ENCODE data around the gene PTPRE.

Gene PTPRE

GRCh38 chr10:128024426-128024825, 117.5 kb downstream of the PTPRE start:
- no peak overlapping the region for H3K27ac ChIP-seq
- TF ChIP-seq CTCF (conservative IDR thresholded peaks at IDR 0.05): no peak
- TF ChIP-seq ZFX (IDR thresholded peaks at IDR 0.05): no peak

DNA sequence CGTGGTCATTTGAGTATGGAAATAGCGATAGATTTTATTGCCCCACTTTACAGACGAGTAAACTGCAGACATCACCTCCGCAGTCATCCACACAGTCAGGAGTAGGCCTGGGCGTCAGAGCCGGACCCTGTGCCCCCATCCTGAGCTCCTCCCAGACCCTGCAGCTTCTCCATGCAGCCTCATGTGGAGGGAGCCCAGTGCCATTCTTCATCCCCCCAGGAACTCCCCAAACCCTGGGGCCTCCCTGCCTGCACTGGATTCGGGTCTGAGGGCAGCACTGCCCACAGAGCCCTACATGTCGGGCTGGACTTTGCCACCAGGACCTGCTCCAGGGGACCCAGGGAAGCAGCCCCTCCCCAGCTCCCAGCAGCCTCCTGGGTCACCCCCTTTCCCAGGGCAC, 118.5 kb downstream of the PTPRE start:
- H3K27ac ChIP-seq: no peak overlapping the region
- no peak for TF ChIP-seq CTCF (conservative IDR thresholded peaks at IDR 0.05)
- TF ChIP-seq ZFX (IDR thresholded peaks at IDR 0.05): no peak

GRCh38 chr10:128025951-128026350, 119.0 kb downstream of the PTPRE start:
- no peak overlapping the region for H3K27ac ChIP-seq
- TF ChIP-seq ZFX (IDR thresholded peaks at IDR 0.05) (no peak), CTCF (conservative IDR thresholded peaks at IDR 0.05) (no peak)

GRCh38 chr10:128026615-128027300, 119.9 kb downstream of the PTPRE start:
- TF ChIP-seq CTCF (conservative IDR thresholded peaks at IDR 0.05) (no peak), ZFX (IDR thresholded peaks at IDR 0.05) (no peak)

GRCh38 chr10:128027306-128027705, 120.4 kb downstream of the PTPRE start:
- no peak for TF ChIP-seq CTCF (conservative IDR thresholded peaks at IDR 0.05)
- no peak for TF ChIP-seq ZFX (IDR thresholded peaks at IDR 0.05)
- H3K27ac ChIP-seq: no peak overlapping the region

More at GRCh38 chr10:128026615-128027300, 119.9 kb downstream of the PTPRE start:
- H3K27ac ChIP-seq: no peak overlapping the region

DNA sequence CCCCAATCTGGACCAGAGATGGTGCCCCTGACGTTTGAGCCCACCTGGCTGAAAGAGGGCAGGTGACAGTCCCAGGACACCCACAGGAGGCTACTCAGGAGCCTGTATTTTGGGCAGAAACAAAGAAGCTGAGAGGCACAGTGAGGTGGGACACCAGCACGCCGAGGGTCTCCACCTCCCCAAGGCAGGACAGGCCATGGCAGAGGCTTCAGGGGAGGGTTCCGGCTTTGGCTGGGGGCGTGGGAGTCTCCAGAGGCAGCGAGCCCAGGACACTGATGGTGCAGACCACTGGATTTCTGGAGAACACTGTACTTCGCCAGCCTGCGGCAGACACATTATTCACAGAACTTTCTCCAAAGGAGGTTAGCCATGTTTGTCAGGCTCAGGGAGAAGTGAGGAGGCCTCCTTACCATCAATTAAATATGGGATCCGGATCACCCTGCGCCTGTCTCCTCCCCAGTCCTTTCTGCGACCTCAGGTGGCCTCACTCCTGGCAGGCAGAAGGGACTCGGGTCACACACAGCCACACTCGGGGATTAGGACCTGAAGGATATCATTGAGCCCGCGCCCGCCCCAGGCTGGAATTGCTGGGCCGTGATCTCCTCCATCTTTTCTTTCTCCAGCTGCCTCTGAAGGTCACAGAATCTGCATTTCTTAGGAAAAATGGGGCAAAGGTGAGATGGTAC, 121.1 kb downstream of the PTPRE start:
- TF ChIP-seq ZFX (IDR thresholded peaks at IDR 0.05): no peak
- TF ChIP-seq CTCF (conservative IDR thresholded peaks at IDR 0.05): no peak
- no peak overlapping the region for H3K27ac ChIP-seq

GRCh38 chr10:128028508-128029289, 121.8 kb downstream of the PTPRE start:
- TF ChIP-seq ZFX (IDR thresholded peaks at IDR 0.05) (no peak), CTCF (conservative IDR thresholded peaks at IDR 0.05) (no peak)
- H3K27ac ChIP-seq: no peak overlapping the region

Measured in C4-2B (cell line).